ENCODE measurements around the gene ZNF730.

Gene ZNF730

DNA sequence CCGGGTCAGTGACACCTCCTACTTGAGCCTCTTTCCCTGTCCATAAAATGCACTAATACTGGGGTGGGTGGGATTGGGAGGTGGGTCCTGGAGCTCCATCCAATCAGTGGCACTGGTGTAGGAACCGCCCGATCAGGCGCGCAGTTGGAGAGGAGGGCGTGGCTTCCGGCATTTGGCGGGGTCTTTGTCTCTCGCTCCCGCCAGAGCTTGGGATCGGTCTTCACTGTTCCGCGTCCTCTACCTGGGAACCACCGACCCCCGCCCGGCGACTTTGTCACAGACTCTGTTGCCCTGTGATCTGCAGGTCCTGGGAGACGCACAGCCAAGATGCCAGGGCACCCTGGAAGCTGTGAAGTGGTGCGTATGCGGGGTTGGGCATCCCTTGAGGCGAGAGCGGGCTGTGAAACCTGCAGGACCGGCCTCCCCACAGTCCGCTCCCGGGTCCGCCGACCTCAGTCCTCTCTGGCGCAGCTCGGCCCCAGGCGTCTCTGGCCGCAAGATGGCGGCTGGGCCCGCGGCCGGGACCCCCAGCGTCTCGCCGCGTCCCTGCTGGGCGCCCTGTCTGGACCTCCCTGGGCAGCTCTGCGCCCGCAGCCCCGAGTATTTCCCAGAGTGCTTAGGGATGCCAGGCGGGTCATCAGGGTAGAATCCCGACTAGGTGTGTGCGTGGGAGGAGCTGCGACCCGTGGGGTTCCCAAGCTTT is 41.6 kb upstream of the ZNF730 start:
- no peak for TF ChIP-seq EP300 (IDR thresholded peaks at IDR 0.05; ENCODE audit: borderline replicate concordance)
- TF ChIP-seq CREB1 (IDR thresholded peaks at IDR 0.05; ENCODE audit: low read depth): no peak
- TF ChIP-seq NFIC (IDR thresholded peaks at IDR 0.05): no peak
- TF ChIP-seq CEBPB (IDR thresholded peaks at IDR 0.05): no peak
- no peak for TF ChIP-seq ZBTB7A (IDR thresholded peaks at IDR 0.05; ENCODE audit: low read depth)
- no peak for TF ChIP-seq EGR1 (IDR thresholded peaks at IDR 0.05)
- TF ChIP-seq, protein P1, sequence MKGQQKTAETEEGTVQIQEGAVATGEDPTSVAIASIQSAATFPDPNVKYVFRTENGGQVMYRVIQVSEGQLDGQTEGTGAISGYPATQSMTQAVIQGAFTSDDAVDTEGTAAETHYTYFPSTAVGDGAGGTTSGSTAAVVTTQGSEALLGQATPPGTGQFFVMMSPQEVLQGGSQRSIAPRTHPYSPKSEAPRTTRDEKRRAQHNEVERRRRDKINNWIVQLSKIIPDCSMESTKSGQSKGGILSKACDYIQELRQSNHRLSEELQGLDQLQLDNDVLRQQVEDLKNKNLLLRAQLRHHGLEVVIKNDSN (IDR thresholded peaks at IDR 0.05): no peak
- no peak for TF ChIP-seq FOXM1 (IDR thresholded peaks at IDR 0.05; ENCODE audit: borderline replicate concordance, low read depth)
- TF ChIP-seq, protein P2, sequence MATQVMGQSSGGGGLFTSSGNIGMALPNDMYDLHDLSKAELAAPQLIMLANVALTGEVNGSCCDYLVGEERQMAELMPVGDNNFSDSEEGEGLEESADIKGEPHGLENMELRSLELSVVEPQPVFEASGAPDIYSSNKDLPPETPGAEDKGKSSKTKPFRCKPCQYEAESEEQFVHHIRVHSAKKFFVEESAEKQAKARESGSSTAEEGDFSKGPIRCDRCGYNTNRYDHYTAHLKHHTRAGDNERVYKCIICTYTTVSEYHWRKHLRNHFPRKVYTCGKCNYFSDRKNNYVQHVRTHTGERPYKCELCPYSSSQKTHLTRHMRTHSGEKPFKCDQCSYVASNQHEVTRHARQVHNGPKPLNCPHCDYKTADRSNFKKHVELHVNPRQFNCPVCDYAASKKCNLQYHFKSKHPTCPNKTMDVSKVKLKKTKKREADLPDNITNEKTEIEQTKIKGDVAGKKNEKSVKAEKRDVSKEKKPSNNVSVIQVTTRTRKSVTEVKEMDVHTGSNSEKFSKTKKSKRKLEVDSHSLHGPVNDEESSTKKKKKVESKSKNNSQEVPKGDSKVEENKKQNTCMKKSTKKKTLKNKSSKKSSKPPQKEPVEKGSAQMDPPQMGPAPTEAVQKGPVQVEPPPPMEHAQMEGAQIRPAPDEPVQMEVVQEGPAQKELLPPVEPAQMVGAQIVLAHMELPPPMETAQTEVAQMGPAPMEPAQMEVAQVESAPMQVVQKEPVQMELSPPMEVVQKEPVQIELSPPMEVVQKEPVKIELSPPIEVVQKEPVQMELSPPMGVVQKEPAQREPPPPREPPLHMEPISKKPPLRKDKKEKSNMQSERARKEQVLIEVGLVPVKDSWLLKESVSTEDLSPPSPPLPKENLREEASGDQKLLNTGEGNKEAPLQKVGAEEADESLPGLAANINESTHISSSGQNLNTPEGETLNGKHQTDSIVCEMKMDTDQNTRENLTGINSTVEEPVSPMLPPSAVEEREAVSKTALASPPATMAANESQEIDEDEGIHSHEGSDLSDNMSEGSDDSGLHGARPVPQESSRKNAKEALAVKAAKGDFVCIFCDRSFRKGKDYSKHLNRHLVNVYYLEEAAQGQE (IDR thresholded peaks at IDR 0.05; ENCODE audit: low read depth): no peak
- no peak for TF ChIP-seq TEAD4 (IDR thresholded peaks at IDR 0.05)
- TF ChIP-seq RAD21 (IDR thresholded peaks at IDR 0.05; ENCODE audit: low read depth): no peak
- TF ChIP-seq, protein P3, sequence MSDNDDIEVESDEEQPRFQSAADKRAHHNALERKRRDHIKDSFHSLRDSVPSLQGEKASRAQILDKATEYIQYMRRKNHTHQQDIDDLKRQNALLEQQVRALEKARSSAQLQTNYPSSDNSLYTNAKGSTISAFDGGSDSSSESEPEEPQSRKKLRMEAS (IDR thresholded peaks at IDR 0.05): no peak
- TF ChIP-seq TAF1 (IDR thresholded peaks at IDR 0.05; ENCODE audit: low read depth): no peak
- no peak for TF ChIP-seq TCF12 (IDR thresholded peaks at IDR 0.05; ENCODE audit: low read depth)
- no peak for TF ChIP-seq YY1 (IDR thresholded peaks at IDR 0.05; ENCODE audit: low read depth)

DNA sequence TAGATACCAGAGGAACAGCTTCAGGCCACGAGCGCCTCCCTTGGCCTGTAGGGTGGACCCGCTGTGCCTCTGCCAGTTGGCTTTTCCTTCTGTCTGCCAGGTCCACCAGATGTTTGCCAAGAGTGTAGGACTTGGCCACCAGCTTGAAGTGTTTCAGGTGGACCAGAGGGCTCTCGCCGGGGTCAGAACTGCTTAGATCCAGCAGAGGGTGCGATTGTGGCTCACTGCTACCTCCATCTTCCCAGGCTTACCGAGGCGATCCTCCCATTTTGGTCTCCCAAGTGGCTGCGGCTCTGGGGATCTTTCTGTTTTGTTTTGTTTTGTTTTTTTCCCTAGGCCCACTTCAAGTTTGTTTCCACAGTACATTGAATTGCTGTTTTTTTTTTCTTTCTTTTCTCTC is 23.0 kb upstream of the ZNF730 start:
- TF ChIP-seq EP300 (IDR thresholded peaks at IDR 0.05; ENCODE audit: borderline replicate concordance) (no peak), FOXM1 (IDR thresholded peaks at IDR 0.05; ENCODE audit: borderline replicate concordance, low read depth) (no peak), CEBPB (IDR thresholded peaks at IDR 0.05) (no peak), TAF1 (IDR thresholded peaks at IDR 0.05; ENCODE audit: low read depth) (no peak), TCF12 (IDR thresholded peaks at IDR 0.05; ENCODE audit: low read depth) (no peak), ZBTB7A (IDR thresholded peaks at IDR 0.05; ENCODE audit: low read depth) (no peak), CREB1 (IDR thresholded peaks at IDR 0.05; ENCODE audit: low read depth) (no peak), RAD21 (IDR thresholded peaks at IDR 0.05; ENCODE audit: low read depth) (no peak), TEAD4 (IDR thresholded peaks at IDR 0.05) (no peak), EGR1 (IDR thresholded peaks at IDR 0.05) (no peak), NFIC (IDR thresholded peaks at IDR 0.05) (no peak), YY1 (IDR thresholded peaks at IDR 0.05; ENCODE audit: low read depth) (no peak)
- TF ChIP-seq, protein P1 (IDR thresholded peaks at IDR 0.05): no peak
- TF ChIP-seq, protein P3 (IDR thresholded peaks at IDR 0.05): no peak
- TF ChIP-seq, protein P2 (IDR thresholded peaks at IDR 0.05; ENCODE audit: low read depth): no peak

DNA sequence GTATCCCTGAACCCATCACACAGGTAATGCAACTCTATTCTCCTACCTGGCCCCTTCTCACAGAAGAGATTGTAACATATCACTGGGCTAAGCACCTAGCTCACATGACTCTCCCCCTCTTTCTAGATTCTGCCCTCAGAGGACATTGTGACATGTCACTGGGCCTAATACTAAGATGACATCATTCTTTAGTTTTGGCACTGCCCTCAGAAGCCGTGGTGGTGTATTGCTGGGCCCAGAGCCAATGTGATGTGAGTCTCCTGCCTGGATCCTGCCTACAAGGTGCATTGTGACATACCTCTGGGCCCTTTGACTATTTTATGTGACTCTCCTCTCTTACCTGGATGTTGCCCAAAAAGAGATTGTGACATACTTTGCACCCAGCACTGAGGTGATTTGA is 21.4 kb upstream of the ZNF730 start:
- TF ChIP-seq ZBTB7A (IDR thresholded peaks at IDR 0.05; ENCODE audit: low read depth): no peak
- TF ChIP-seq NFIC (IDR thresholded peaks at IDR 0.05): no peak
- no peak for TF ChIP-seq EGR1 (IDR thresholded peaks at IDR 0.05)
- no peak for TF ChIP-seq CEBPB (IDR thresholded peaks at IDR 0.05)
- no peak for TF ChIP-seq CREB1 (IDR thresholded peaks at IDR 0.05; ENCODE audit: low read depth)
- no peak for TF ChIP-seq RAD21 (IDR thresholded peaks at IDR 0.05; ENCODE audit: low read depth)
- TF ChIP-seq, protein P3 (IDR thresholded peaks at IDR 0.05): no peak
- TF ChIP-seq TAF1 (IDR thresholded peaks at IDR 0.05; ENCODE audit: low read depth): no peak
- TF ChIP-seq TEAD4 (IDR thresholded peaks at IDR 0.05): no peak
- no peak for TF ChIP-seq EP300 (IDR thresholded peaks at IDR 0.05; ENCODE audit: borderline replicate concordance)
- TF ChIP-seq, protein P2 (IDR thresholded peaks at IDR 0.05; ENCODE audit: low read depth): no peak
- TF ChIP-seq, protein P1 (IDR thresholded peaks at IDR 0.05): no peak

All from Ishikawa (cell line).